H9 (cell line): Measurements from ENCODE around the gene MIEF1. TPM values are rescaled to one million over a fixed set of nuclear protein-coding genes. Genes with fewer than 3 reads are reported as not detected.

Experiments
- DNase-seq: peaks from one replicate; pipeline ENCODE4 v3.0.0-alpha.2; 2017
- H2AFZ ChIP-seq: one replicate; pipeline ENCODE4 v1.6.1; 2013; ENCODE audit warnings: mild to moderate bottlenecking, low read length, control low read depth, moderate library complexity
- H2AK5ac ChIP-seq: 2 replicates; pipeline ENCODE4 v1.6.1; 2013; ENCODE audit warnings: low read length, control low read depth, mixed read lengths; ENCODE audit not compliant: insufficient read length
- H2BK120ac ChIP-seq: one replicate; pipeline ENCODE4 v1.6.1; 2013; ENCODE audit warnings: low read depth, mild to moderate bottlenecking, low read length, control low read depth, inconsistent platforms; ENCODE audit not compliant: poor library complexity, severe bottlenecking
- H2BK12ac ChIP-seq: 2 replicates; pipeline ENCODE4 v1.6.1; 2013; ENCODE audit warnings: low read length, control low read depth, mixed read lengths, low read depth; ENCODE audit not compliant: insufficient read length
- H2BK15ac ChIP-seq: 2 replicates; pipeline ENCODE4 v1.6.1; 2013; ENCODE audit warnings: low read depth, low read length, control low read depth
- H2BK20ac ChIP-seq: one replicate; pipeline ENCODE4 v1.6.1; 2013; ENCODE audit warnings: low read depth, mild to moderate bottlenecking, low read length, control low read depth, inconsistent platforms; ENCODE audit not compliant: poor library complexity, severe bottlenecking
- H2BK5ac ChIP-seq: 2 replicates; pipeline ENCODE4 v1.6.1; 2013; ENCODE audit warnings: low read length, control low read depth, mixed read lengths; ENCODE audit not compliant: insufficient read length
- H3K14ac ChIP-seq: 2 replicates; pipeline ENCODE4 v1.6.1; 2013; ENCODE audit warnings: low read length, control low read depth; ENCODE audit not compliant: insufficient read depth
- H3K18ac ChIP-seq: 2 replicates; pipeline ENCODE4 v1.6.1; 2013; ENCODE audit warnings: low read depth, mild to moderate bottlenecking, mixed read lengths, low read length, control low read depth; ENCODE audit not compliant: insufficient read length
- H3K23ac ChIP-seq: 2 replicates; pipeline ENCODE4 v1.6.1; 2013; ENCODE audit warnings: low read length, control low read depth, mixed read lengths, low read depth; ENCODE audit not compliant: insufficient read length
- H3K23me2 ChIP-seq: 2 replicates; pipeline ENCODE4 v1.6.1; 2013; ENCODE audit warnings: low read depth, mild to moderate bottlenecking, mixed read lengths, low read length, control low read depth; ENCODE audit not compliant: insufficient read length, poor library complexity, severe bottlenecking
- H3K27ac ChIP-seq: 2 replicates; pipeline ENCODE4 v1.5.1; 2013; ENCODE audit warnings: low read length, control low read depth, mixed read lengths, low read depth; ENCODE audit not compliant: insufficient read length
- H3K27me3 ChIP-seq: 2 replicates; pipeline ENCODE4 v1.6.1; 2013; ENCODE audit warnings: low read length, control low read depth, inconsistent platforms; ENCODE audit not compliant: insufficient read depth
- H3K4ac ChIP-seq: 2 replicates; pipeline ENCODE4 v1.6.1; 2013; ENCODE audit warnings: low read depth, mild to moderate bottlenecking, control low read depth, inconsistent platforms, low read length, moderate library complexity
- H3K4me1 ChIP-seq: 2 replicates; pipeline ENCODE4 v1.6.1; 2013; ENCODE audit warnings: low read length, control low read depth, inconsistent platforms; ENCODE audit not compliant: insufficient read depth
- H3K4me2 ChIP-seq: 2 replicates; pipeline ENCODE4 v1.6.1; 2013; ENCODE audit warnings: low read length, control low read depth, mixed read lengths; ENCODE audit not compliant: insufficient read length, insufficient read depth
- H3K56ac ChIP-seq: 2 replicates; pipeline ENCODE4 v1.6.1; 2013; ENCODE audit warnings: low read depth, mild to moderate bottlenecking, mixed read lengths, low read length, control low read depth; ENCODE audit not compliant: insufficient read length
- H3K79me1 ChIP-seq: 2 replicates; pipeline ENCODE4 v1.6.1; 2013; ENCODE audit warnings: low read depth, mild to moderate bottlenecking, moderate library complexity, low read length, control low read depth, inconsistent platforms; ENCODE audit not compliant: insufficient read depth, poor library complexity, severe bottlenecking
- H3K79me2 ChIP-seq: 2 replicates; pipeline ENCODE4 v1.6.1; 2013; ENCODE audit warnings: low read length, control low read depth, inconsistent platforms; ENCODE audit not compliant: insufficient read depth
- H3K9ac ChIP-seq: 2 replicates; pipeline ENCODE4 v1.6.1; 2013; ENCODE audit warnings: low read length, control low read depth, mixed read lengths; ENCODE audit not compliant: insufficient read length; ENCODE audit errors: extremely low read depth
- H3K9me3 ChIP-seq: one replicate; pipeline ENCODE4 v1.6.1; 2013; ENCODE audit warnings: low read depth, low read length, inconsistent platforms; ENCODE audit not compliant: control insufficient read depth
- H3T11ph ChIP-seq: one replicate; pipeline ENCODE4 v1.6.1; 2013; ENCODE audit warnings: mild to moderate bottlenecking, low read length, control low read depth, inconsistent platforms
- H4K20me1 ChIP-seq: one replicate; pipeline ENCODE4 v1.6.1; 2013; ENCODE audit not compliant: control insufficient read depth, insufficient read length, insufficient read depth
- H4K5ac ChIP-seq: 2 replicates; pipeline ENCODE4 v1.6.1; 2013; ENCODE audit warnings: low read depth, mild to moderate bottlenecking, mixed read lengths, low read length, control low read depth; ENCODE audit not compliant: insufficient read length
- H4K8ac ChIP-seq: replicated peaks from 2 replicates; pipeline ENCODE4 v1.6.1; 2013; ENCODE audit warnings: low read length, control low read depth, mixed read lengths, low read depth; ENCODE audit not compliant: insufficient read length
- H4K91ac ChIP-seq: 2 replicates; pipeline ENCODE4 v1.6.1; 2013; ENCODE audit warnings: low read depth, mild to moderate bottlenecking, moderate library complexity, mixed read lengths, low read length, control low read depth; ENCODE audit not compliant: insufficient read length
- H3K27ac Mint-ChIP-seq, 3 experiments: 2 replicates in 2 of 3; 3 replicates in 1 of 3; pipeline ENCODE4 v1.8.0; 2020 to 2021; ENCODE audit warnings: mixed read lengths in 3 of 3, mild to moderate bottlenecking in 1 of 3, moderate library complexity in 1 of 3
- H3K27me3 Mint-ChIP-seq: 2 replicates; pipeline ENCODE4 v1.8.0; 2021; ENCODE audit warnings: low read depth, mild to moderate bottlenecking, moderate library complexity, mixed read lengths
- H3K36me3 Mint-ChIP-seq, 3 experiments: 2 replicates in 2 of 3; 3 replicates in 1 of 3; pipeline ENCODE4 v1.8.0; 2020 to 2021; ENCODE audit warnings: low read depth in 3 of 3, mixed read lengths in 3 of 3; ENCODE audit not compliant: insufficient read depth in 1 of 3
- H3K4me1 Mint-ChIP-seq, 2 experiments: 2 replicates each; pipeline ENCODE4 v1.8.0; 2020; ENCODE audit warnings: mixed read lengths in 2 of 2
- H3K4me3 Mint-ChIP-seq, 2 experiments: 2 replicates in 1 of 2; 3 replicates in 1 of 2; pipeline ENCODE4 v1.8.0; 2020 to 2021; ENCODE audit warnings: mild to moderate bottlenecking in 2 of 2, mixed read lengths in 2 of 2, moderate library complexity in 1 of 2
- H3K9me3 Mint-ChIP-seq, 2 experiments: 2 replicates in 1 of 2; 3 replicates in 1 of 2; pipeline ENCODE4 v1.8.0; 2020; ENCODE audit warnings: mild to moderate bottlenecking in 2 of 2, mixed read lengths in 2 of 2, moderate library complexity in 1 of 2
- WGBS: extraction: QIAGEN DNeasy Blood & Tissue Kit; methylation state at CpG from one replicate; pipeline ENCODE4 v1.1.7; 2013; ENCODE audit warnings: missing lambda C conversion rate, low lambda C conversion rate, mixed read lengths; ENCODE audit not compliant: insufficient read length; ENCODE audit errors: extremely low coverage; 5-methylcytosine and 5-hydroxymethylcytosine counted together
- long read RNA-seq: library from polyadenylated mRNA; unstranded; transcript quantifications from one replicate; pipeline ENCODE4 v2.0.0, GENCODE V29; 2020
- total RNA-seq: library from RNA; stranded (reverse); gene quantifications from 2 replicates; pipeline ENCODE4 v1.2.1, GENCODE V29; 2021
- TF ChIP-seq, protein P1 (sequence below): fragments of 200-600 bp; sonication (generic); conservative IDR thresholded peaks from 3 replicates; pipeline ENCODE4 v1.8.0; 2021; ENCODE audit warnings: antibody characterized with exemption, mild to moderate bottlenecking

Gene MIEF1
- 32.6 and 34.7 TPM in 2 replicates for total RNA-seq
- long read RNA-seq, full-length matches to known transcripts, result 202 of 235 reads
- long read RNA-seq, partial matches to known transcripts, result 10 of 235 reads
- long read RNA-seq, other reads (novel, unspliced or antisense), result 23 of 235 reads

DNA sequence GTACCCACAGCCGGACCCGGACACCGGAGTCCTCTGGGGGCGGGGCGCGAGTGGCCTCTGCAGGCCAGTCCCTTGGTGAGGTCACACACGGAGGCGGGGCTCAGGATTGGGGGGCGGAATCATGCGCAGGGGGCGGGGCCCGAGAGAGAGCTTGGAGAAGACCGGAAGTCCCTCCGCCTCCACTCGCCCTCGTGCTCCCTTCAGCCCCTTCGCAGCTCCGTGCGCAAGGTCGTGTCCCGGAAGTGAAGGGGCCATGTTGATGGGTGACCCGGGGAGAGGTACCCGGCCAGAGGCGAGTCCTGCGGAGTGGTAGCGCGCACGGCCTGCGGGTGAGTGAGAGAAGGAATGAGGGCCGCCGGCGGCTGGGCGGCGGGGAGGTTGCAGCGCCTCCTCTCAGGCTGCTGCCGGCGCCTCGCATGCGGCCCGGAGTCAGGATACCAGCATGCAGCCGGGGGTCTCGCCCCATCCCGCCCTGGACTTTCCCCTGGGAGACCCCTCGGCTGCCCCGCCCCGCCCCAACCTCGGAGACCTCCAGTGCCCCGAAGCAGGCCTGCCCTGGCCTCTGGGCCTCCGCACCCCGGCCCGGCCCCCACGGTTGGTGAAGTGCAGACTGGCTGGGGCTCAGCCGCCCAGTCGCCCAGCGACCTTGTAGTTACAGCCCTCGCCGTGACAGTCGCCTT, at the start of gene MIEF1:
Gene MIEF1 (plus strand): TSS at position 182 of the 680 bp plus-strand sequence. CDS start 9,005 bp downstream, outside the sequence.
- H4K8ac ChIP-seq, result no peak within 1 kb of the TSS
- H3K27ac ChIP-seq, result no peak within 1 kb of the TSS
- Mint-ChIP-seq H3K27ac (peak within 1 kb of the TSS in 2 of 3 experiments; percentile 91 to 93; a peak in 3 of 7 replicates), H3K4me3 (peak within 1 kb of the TSS; percentile 87 to 98), H3K27me3 (peaks cover 88% of the 10 kb centered on the region), H3K4me1 (peaks cover 10 to 14% of the 10 kb centered on the region in 2 experiments), H3K9me3 (no peaks in the 10 kb centered on the region), H3K36me3 (peaks cover 31 to 39% (median 35%) of the 10 kb centered on the region in 3 experiments; a peak in 6 of 7 replicates)
- peak within 1 kb of the TSS; percentile 68 for H3K4me2 ChIP-seq
- DNase-seq, result peak; percentile 97
- no peak within 1 kb of the TSS for H3K18ac ChIP-seq
- H3K9ac ChIP-seq, result peak within 1 kb of the TSS; percentile 12
- TF ChIP-seq, protein P1, sequence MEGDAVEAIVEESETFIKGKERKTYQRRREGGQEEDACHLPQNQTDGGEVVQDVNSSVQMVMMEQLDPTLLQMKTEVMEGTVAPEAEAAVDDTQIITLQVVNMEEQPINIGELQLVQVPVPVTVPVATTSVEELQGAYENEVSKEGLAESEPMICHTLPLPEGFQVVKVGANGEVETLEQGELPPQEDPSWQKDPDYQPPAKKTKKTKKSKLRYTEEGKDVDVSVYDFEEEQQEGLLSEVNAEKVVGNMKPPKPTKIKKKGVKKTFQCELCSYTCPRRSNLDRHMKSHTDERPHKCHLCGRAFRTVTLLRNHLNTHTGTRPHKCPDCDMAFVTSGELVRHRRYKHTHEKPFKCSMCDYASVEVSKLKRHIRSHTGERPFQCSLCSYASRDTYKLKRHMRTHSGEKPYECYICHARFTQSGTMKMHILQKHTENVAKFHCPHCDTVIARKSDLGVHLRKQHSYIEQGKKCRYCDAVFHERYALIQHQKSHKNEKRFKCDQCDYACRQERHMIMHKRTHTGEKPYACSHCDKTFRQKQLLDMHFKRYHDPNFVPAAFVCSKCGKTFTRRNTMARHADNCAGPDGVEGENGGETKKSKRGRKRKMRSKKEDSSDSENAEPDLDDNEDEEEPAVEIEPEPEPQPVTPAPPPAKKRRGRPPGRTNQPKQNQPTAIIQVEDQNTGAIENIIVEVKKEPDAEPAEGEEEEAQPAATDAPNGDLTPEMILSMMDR, result no peak
- no peak within 1 kb of the TSS for H2AFZ ChIP-seq
- H3K4me1 ChIP-seq, result no peaks in the 10 kb centered on the region; the same call in 1 of the 2 replicates
- no peak within 1 kb of the TSS for H2BK5ac ChIP-seq
- H2BK12ac ChIP-seq, result no peak within 1 kb of the TSS
- H3K9me3 ChIP-seq, result no peaks in the 10 kb centered on the region
- H3K23me2 ChIP-seq, result peaks cover 8% of the 10 kb centered on the region
- no peak within 1 kb of the TSS for H3K56ac ChIP-seq
- H2BK20ac ChIP-seq, result no peak within 1 kb of the TSS
- no CpG with 5 or more reads among the region's 58 CpGs for WGBS
- peaks cover 8% of the 10 kb centered on the region for H4K20me1 ChIP-seq
- H3K4ac ChIP-seq, result no peak within 1 kb of the TSS
- no peak within 1 kb of the TSS for H2AK5ac ChIP-seq
- H3K79me2 ChIP-seq, result no peaks in the 10 kb centered on the region
- no peak within 1 kb of the TSS for H4K5ac ChIP-seq
- H2BK15ac ChIP-seq, result no peak within 1 kb of the TSS
- H3T11ph ChIP-seq, result no peak within 1 kb of the TSS
- peaks cover 15% of the 10 kb centered on the region for H3K27me3 ChIP-seq
- no peaks in the 10 kb centered on the region for H3K79me1 ChIP-seq
- H4K91ac ChIP-seq, result no peak within 1 kb of the TSS
- H3K14ac ChIP-seq, result peak within 1 kb of the TSS; percentile 19; the same call in 1 of the 2 replicates
- H3K23ac ChIP-seq, result no peak within 1 kb of the TSS
- H2BK120ac ChIP-seq, result no peak within 1 kb of the TSS
